DND-41 (cell line): Measurements from ENCODE around the gene RAPGEF5.

Experiments
- ATAC-seq: fragments of 200-7000 bp; cut with Tn5 transposase; 3 replicates; pipeline ENCODE4 v1.9.1; 2021; ENCODE audit warnings: low read depth; ENCODE audit not compliant: insufficient read depth
- DNase-seq: peaks from one replicate; pipeline ENCODE4 v3.0.0-alpha.2; 2020
- H2AFZ ChIP-seq: 2 replicates; pipeline ENCODE4 v1.6.0; 2012; ENCODE audit warnings: low read depth, low read length
- H3K27ac ChIP-seq: 2 replicates; pipeline ENCODE4 v1.5.1; 2012; ENCODE audit warnings: low read length, inconsistent platforms
- H3K27me3 ChIP-seq: fragments of 200-600 bp; sonication (generic); 2 replicates; pipeline ENCODE4 v1.6.0; 2012; ENCODE audit warnings: low read length, mild to moderate bottlenecking, inconsistent platforms; ENCODE audit not compliant: insufficient read depth, poor library complexity
- H3K36me3 ChIP-seq: 2 replicates; pipeline ENCODE4 v1.5.1; 2012; ENCODE audit warnings: low read length, inconsistent platforms; ENCODE audit not compliant: insufficient read depth
- H3K4me1 ChIP-seq: 2 replicates; pipeline ENCODE4 v1.5.1; 2012; ENCODE audit warnings: mild to moderate bottlenecking, low read length; ENCODE audit not compliant: insufficient read depth
- H3K4me2 ChIP-seq: 2 replicates; pipeline ENCODE4 v1.6.0; 2012; ENCODE audit warnings: mild to moderate bottlenecking, moderate library complexity, low read length, inconsistent platforms; ENCODE audit not compliant: insufficient read depth
- H3K4me3 ChIP-seq, 2 experiments: fragments of 200-600 bp in 1 of 2; shearing (Covaris generic) in 1 of 2; 2 replicates each; pipeline ENCODE4 v1.5.1; 2012 to 2016; ENCODE audit warnings: inconsistent platforms in 2 of 2, low read length in 2 of 2, mild to moderate bottlenecking in 2 of 2, low read depth in 1 of 2, moderate library complexity in 1 of 2
- H3K79me2 ChIP-seq: 2 replicates; pipeline ENCODE4 v1.6.0; 2012; ENCODE audit warnings: low read length, inconsistent platforms; ENCODE audit not compliant: insufficient read depth
- H3K9ac ChIP-seq: 2 replicates; pipeline ENCODE4 v1.6.0; 2012; ENCODE audit warnings: low read depth, mild to moderate bottlenecking, inconsistent platforms, low read length, moderate library complexity
- H3K9me3 ChIP-seq: 2 replicates; pipeline ENCODE4 v1.5.1; 2012; ENCODE audit warnings: low read length, moderate library complexity, mild to moderate bottlenecking, inconsistent platforms; ENCODE audit not compliant: insufficient read depth, severe bottlenecking
- H4K20me1 ChIP-seq: 2 replicates; pipeline ENCODE4 v1.6.0; 2012; ENCODE audit warnings: low read length; ENCODE audit not compliant: insufficient read depth
- CTCF ChIP-seq: IDR thresholded peaks from 2 replicates; pipeline ENCODE4 v1.5.1; 2012; ENCODE audit warnings: borderline replicate concordance, low read length, moderate library complexity, mild to moderate bottlenecking; ENCODE audit not compliant: poor library complexity, severe bottlenecking; ENCODE audit errors: extremely low read depth
- EZH2 ChIP-seq: IDR thresholded peaks from 3 replicates; pipeline ENCODE4 v1.6.1; 2012; ENCODE audit warnings: borderline replicate concordance, low read depth, mild to moderate bottlenecking, moderate library complexity, low read length, inconsistent platforms; ENCODE audit not compliant: severe bottlenecking

The RAPGEF5 gene

GRCh38 chr7:22397981-22398380 lies 41.0 kb upstream of the RAPGEF5 start:
- Histone ChIP-seq H3K4me2 (no peak overlapping the region), H3K4me1 (peaks cover 21% of the 10 kb centered on the region), H3K79me2 (no peaks in the 10 kb centered on the region), H3K27me3 (no peaks in the 10 kb centered on the region), H3K27ac (no peak overlapping the region), H3K4me3 (no peak overlapping the region), H3K9me3 (no peaks in the 10 kb centered on the region), H3K9ac (no peak overlapping the region), H2AFZ (no peak overlapping the region), H4K20me1 (no peaks in the 10 kb centered on the region), H3K36me3 (no peaks in the 10 kb centered on the region)
- DNase-seq = no peak
- TF ChIP-seq CTCF = no peak
- TF ChIP-seq EZH2 = no peak
- ATAC-seq = no peak

GRCh38 chr7:22395222-22395621 lies 38.3 kb upstream of the RAPGEF5 start:
- H3K27me3 ChIP-seq = no peaks in the 10 kb centered on the region
- no peaks in the 10 kb centered on the region for H3K36me3 ChIP-seq
- H3K4me3 ChIP-seq = no peak overlapping the region
- no peaks in the 10 kb centered on the region for H4K20me1 ChIP-seq
- no peak overlapping the region for H2AFZ ChIP-seq
- ATAC-seq (no peak), DNase-seq (no peak)
- no peak for TF ChIP-seq EZH2
- TF ChIP-seq CTCF = no peak
- H3K79me2 ChIP-seq = no peaks in the 10 kb centered on the region
- H3K9ac ChIP-seq = no peak overlapping the region
- no peak overlapping the region for H3K4me2 ChIP-seq
- H3K9me3 ChIP-seq = no peaks in the 10 kb centered on the region
- peaks cover 10% of the 10 kb centered on the region for H3K4me1 ChIP-seq
- no peak overlapping the region for H3K27ac ChIP-seq

- Histone ChIP-seq H4K20me1 (no peaks in the 10 kb centered on the region), H3K27ac (no peak overlapping the region), H3K9me3 (no peaks in the 10 kb centered on the region), H3K4me3 (no peak overlapping the region), H3K9ac (no peak overlapping the region), H2AFZ (no peak overlapping the region), H3K27me3 (no peaks in the 10 kb centered on the region), H3K4me2 (no peak overlapping the region), H3K4me1 (peaks cover 10% of the 10 kb centered on the region), H3K79me2 (no peaks in the 10 kb centered on the region), H3K36me3 (no peaks in the 10 kb centered on the region)
- DNase-seq (no peak), ATAC-seq (no peak)
- TF ChIP-seq EZH2 (no peak), CTCF (no peak)
These were observed 37.8 kb upstream of the RAPGEF5 start for GRCh38 chr7:22394739-22395138.
